GM21515 (cell line): ENCODE measurements around the gene ZNF740.
"Not testable (repeated sequence)": the region's sequence is repeated elsewhere in the genome, so short reads cannot be mapped to it uniquely, and the experiment has no call there.

Source experiments
- ATAC-seq: cut with Tn5 transposase; IDR thresholded peaks from one replicate; pipeline ENCODE4 v1.9.1; 2021; ENCODE audit not compliant: unreplicated experiment

The ZNF740 gene

GRCh38 chr12:53172352-53172751 lies 8.2 kb upstream of the ZNF740 start:
- ATAC-seq = no peak

GRCh38 chr12:53173085-53173715 lies 7.3 kb upstream of the ZNF740 start:
- ATAC-seq = no peak

- no peak for ATAC-seq
These were observed 5.5 kb upstream of the ZNF740 start for GRCh38 chr12:53174881-53175491.

GRCh38 chr12:53176750-53177149 lies 3.8 kb upstream of the ZNF740 start:
- no peak for ATAC-seq

- ATAC-seq = not testable (repeated sequence)
These were observed 3.1 kb upstream of the ZNF740 start for GRCh38 chr12:53177447-53177846.

GRCh38 chr12:53178803-53179202 lies 1.7 kb upstream of the ZNF740 start:
- not testable (repeated sequence) for ATAC-seq

- peak; percentile 15 for ATAC-seq
These were observed 769 bp upstream of the ZNF740 start for GRCh38 chr12:53179687-53180219.

- ATAC-seq = peak; percentile 49
These were observed 566 bp downstream of the ZNF740 start for GRCh38 chr12:53180931-53181645.

GRCh38 chr12:53181935-53182334 lies 1.4 kb downstream of the ZNF740 start:
- ATAC-seq = no peak

GRCh38 chr12:53182903-53183302 lies 2.4 kb downstream of the ZNF740 start:
- no peak for ATAC-seq

GRCh38 chr12:53184828-53185227 lies 4.3 kb downstream of the ZNF740 start:
- no peak for ATAC-seq

GRCh38 chr12:53185582-53186153 lies 5.1 kb downstream of the ZNF740 start:
- ATAC-seq = no peak

GRCh38 chr12:53186745-53187144 lies 6.2 kb downstream of the ZNF740 start:
- no peak for ATAC-seq

GRCh38 chr12:53187145-53187899 lies 6.8 kb downstream of the ZNF740 start:
- no peak for ATAC-seq

GRCh38 chr12:53190108-53190729 lies 9.7 kb downstream of the ZNF740 start:
- peak; percentile 44 for ATAC-seq

GRCh38 chr12:53191096-53191884 lies 10.8 kb downstream of the ZNF740 start:
- no peak for ATAC-seq

GRCh38 chr12:53191885-53192530 lies 11.5 kb downstream of the ZNF740 start:
- no peak for ATAC-seq

- no peak for ATAC-seq
These were observed 12.1 kb downstream of the ZNF740 start for GRCh38 chr12:53192531-53193021.

GRCh38 chr12:53193040-53193439 lies 12.5 kb downstream of the ZNF740 start:
- ATAC-seq = no peak
